Pancreas (tissue), 10 donors: ENCODE data around the gene FYCO1. TPM values are rescaled to one million over a fixed set of nuclear protein-coding genes. Genes with fewer than 3 reads are reported as not detected.
"Not testable (repeated sequence)": the region's sequence is repeated elsewhere in the genome, so short reads cannot be mapped to it uniquely, and the experiment has no call there.

Source experiments
- ATAC-seq, 4 donors: fragments of 200-7000 bp; cut with Tn5 transposase; one replicate each; pipeline versions ENCODE4 v1.8.0 to v1.9.1; 2020; ENCODE audit warnings: mild to moderate bottlenecking in 4 of 4, moderate library complexity in 4 of 4
- DNase-seq, 6 donors: peaks; one replicate each; pipeline ENCODE4 v3.0.0-alpha.2; 2020
- FAIRE-seq: peaks from 2 replicates; lab custom pipeline; 2012; peaks lifted over from hg19 to GRCh38; lab: Jason Lieb, UNC
- H3K27ac ChIP-seq, 4 donors: fragments of 200-600 bp; sonication (generic); 1 replicate in 3 of 4; 2 replicates in 1 of 4; pipeline versions ENCODE4 v1.5.0 to v1.8.0; 2020
- H3K27me3 ChIP-seq, 4 donors: fragments of 200-600 bp; one replicate each; pipeline ENCODE4 v1.8.0; 2021
- H3K36me3 ChIP-seq, 3 donors: fragments of 200-600 bp; sonication (generic) in 1 of 3; one replicate each; pipeline versions ENCODE4 v1.5.0 to v1.8.0; 2020 to 2021
- H3K4me1 ChIP-seq, 3 donors: fragments of 200-600 bp; one replicate each; pipeline ENCODE4 v1.8.0; 2021
- H3K4me3 ChIP-seq, 4 donors: fragments of 200-600 bp; sonication (generic) in 2 of 4; one replicate each; pipeline versions ENCODE4 v1.5.0 to v1.8.0; 2020 to 2021
- H3K9me3 ChIP-seq, 4 donors: fragments of 200-600 bp; one replicate each; pipeline ENCODE4 v1.8.0; 2021
- WGBS, 2 donors: extraction: QIAGEN DNeasy Blood & Tissue Kit; methylation state at CpG; one replicate each; pipeline ENCODE4 v1.1.7; 2013; 5-methylcytosine and 5-hydroxymethylcytosine counted together
- intact Hi-C, 3 donors: fragments of 100-400 bp; cut with DNase I; formaldehyde crosslinking; loops; one replicate each; pipeline versions ENCODE4 v1.11.1 to v1.14.2; 2022
- polyA plus RNA-seq, 2 donors: library from polyadenylated mRNA; stranded (reverse); fragments of 200-250 nt; gene quantifications; one replicate each; pipeline ENCODE4 v1.2.3, GENCODE V29; 2013
- total RNA-seq, 6 donors: library from RNA; stranded (reverse); fragmentation: NEBNext Ultra II Directional in 4 of 6; extraction: Animal tissue kit (Norgen Biotek cat#: 25700) in 4 of 6; gene quantifications; one replicate each; pipeline versions ENCODE4 v1.2.1 to v1.2.4, GENCODE V29; 2021 to 2023
- TF ChIP-seq, protein P1 (sequence below), 4 donors: fragments of 200-600 bp; sonication (generic) in 3 of 4; IDR thresholded peaks; one replicate each; pipeline versions ENCODE4 v1.5.0 to v1.8.0; 2021; ENCODE audit warnings: antibody characterized with exemption in 4 of 4
- donor health status: healthy with polysubstance abuse.
- donor health status: DM: no; HTN: no; CAD: no; lungs with moderate emphysema.
- donor health status: DM: no; HTN: no; CAD: no.
- donor health status: control.
- donor health status: control.
- donor health status: Bipolar disorder and iron deficiency.
- donor health status: DM: yes; HTN: yes; CAD: no.
- donor health status: DM: no; HTN: no; CAD: no.
- donor health status: DM: no; HTN: no; CAD: no.
- donor health status: DM: yes; HTN: yes; CAD: no.

Gene FYCO1
- total RNA-seq = 10 to 100 TPM; 13.0 to 25.1 (median 17.2) TPM
- polyA plus RNA-seq = 10 to 100 TPM in 1 of 2 donors, 1 to 10 TPM in 1; 9.3 to 10.3 TPM

DNA sequence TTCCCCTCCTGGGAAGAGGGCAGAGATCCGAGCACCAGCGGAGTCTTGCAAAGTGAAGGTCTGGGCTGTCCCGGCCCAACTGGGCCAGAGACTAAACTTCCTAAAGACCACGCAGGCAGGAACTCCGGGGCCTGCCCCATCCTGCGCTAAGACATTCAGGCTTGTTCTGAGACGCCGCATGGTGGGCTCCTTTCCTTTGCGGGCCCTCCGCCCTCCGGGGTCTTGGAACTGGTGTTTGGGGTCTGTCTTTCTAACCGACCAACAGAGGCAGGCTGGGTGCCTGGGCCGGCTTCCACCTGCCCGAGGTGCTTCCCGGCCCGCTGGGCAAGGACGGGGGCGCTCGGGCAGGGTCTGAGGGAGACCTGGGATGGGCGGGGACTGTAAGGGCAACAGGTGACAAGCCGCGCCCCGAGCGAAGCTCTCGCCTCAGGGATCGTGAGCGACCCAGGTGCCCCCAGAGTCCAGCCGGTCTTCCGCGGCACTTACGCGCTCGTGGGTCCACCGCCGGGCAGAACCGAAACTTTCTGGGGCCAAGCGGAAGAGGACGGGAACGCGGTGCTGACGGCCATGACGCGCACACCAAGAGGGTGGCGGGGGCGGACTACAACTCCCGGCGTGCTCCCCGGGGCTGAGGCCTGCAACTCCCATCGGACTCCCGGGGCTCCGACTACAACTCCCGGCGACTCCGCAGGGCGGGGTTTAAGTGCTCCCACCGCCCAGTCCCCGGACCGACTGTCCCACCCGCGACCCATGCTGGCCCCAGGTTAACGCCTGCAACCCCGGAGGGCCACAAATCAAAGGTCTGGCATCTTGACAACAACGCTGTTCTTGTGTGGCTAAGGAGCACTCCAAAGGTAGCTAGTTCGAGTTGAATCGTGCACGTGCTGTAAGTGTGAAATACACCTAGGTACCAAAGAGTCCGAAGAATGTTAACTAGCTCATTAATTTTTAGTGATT lies at the start of gene FYCO1:
Gene FYCO1 (minus strand): TSS at position 589 of the 957 bp plus-strand sequence. CDS start 10,914 bp downstream, outside the sequence.
- FAIRE-seq (no peak), ATAC-seq (peak; percentile 96 to 99 (median 98))
- peaks cover 8 to 29% (median 21%) of the 10 kb centered on the region in 3 donors for H3K4me1 ChIP-seq

DNA sequence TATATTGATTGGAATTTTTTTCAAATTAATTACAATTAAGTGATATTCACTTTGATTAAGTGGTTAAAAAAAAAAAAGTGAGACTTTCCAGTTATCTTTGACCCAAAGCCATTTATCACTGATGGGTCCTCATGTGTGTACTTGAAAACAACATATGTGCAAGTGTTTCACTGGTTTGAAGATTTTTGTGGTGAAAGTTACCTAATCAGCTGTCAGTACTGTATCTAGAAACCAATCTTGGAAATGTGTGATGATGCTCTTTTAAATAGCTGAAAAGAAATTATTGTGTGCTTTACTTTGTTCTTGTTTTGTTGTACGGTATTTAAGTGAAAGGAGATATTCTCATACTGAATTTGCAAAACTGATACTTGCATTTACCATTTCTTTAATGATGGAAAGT lies 43.3 kb upstream of the FYCO1 start:
- TF ChIP-seq, protein P1, sequence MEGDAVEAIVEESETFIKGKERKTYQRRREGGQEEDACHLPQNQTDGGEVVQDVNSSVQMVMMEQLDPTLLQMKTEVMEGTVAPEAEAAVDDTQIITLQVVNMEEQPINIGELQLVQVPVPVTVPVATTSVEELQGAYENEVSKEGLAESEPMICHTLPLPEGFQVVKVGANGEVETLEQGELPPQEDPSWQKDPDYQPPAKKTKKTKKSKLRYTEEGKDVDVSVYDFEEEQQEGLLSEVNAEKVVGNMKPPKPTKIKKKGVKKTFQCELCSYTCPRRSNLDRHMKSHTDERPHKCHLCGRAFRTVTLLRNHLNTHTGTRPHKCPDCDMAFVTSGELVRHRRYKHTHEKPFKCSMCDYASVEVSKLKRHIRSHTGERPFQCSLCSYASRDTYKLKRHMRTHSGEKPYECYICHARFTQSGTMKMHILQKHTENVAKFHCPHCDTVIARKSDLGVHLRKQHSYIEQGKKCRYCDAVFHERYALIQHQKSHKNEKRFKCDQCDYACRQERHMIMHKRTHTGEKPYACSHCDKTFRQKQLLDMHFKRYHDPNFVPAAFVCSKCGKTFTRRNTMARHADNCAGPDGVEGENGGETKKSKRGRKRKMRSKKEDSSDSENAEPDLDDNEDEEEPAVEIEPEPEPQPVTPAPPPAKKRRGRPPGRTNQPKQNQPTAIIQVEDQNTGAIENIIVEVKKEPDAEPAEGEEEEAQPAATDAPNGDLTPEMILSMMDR (IDR thresholded peaks at IDR 0.05) = no peak
- intact Hi-C loops = no loop called here
- ATAC-seq (no peak), DNase-seq (no peak), FAIRE-seq (no peak)
- WGBS, 2 donors = 93 to 98% methylated on average over 1 of the region's 1 CpG
- Histone ChIP-seq H3K27ac (no peak overlapping the region), H3K27me3 (no peaks in the 10 kb centered on the region), H3K36me3 (no peaks in the 10 kb centered on the region), H3K9me3 (no peaks in the 10 kb centered on the region), H3K4me1 (no peaks in the 10 kb centered on the region), H3K4me3 (no peak overlapping the region)

More for the DNA sequence above, at the start of gene FYCO1:
- H3K9me3 ChIP-seq = no peaks in the 10 kb centered on the region
- H3K27ac ChIP-seq = peak within 1 kb of the TSS; percentile 54 to 93 (median 89)
- peak; percentile 90 to 97 (median 92) for DNase-seq
- intact Hi-C loops = no loop called here
- no peaks in the 10 kb centered on the region for H3K36me3 ChIP-seq
- WGBS, 2 donors = 1% methylated on average over 63 to 67 of the region's 67 CpGs
- H3K27me3 ChIP-seq = no peaks in the 10 kb centered on the region
- TF ChIP-seq, protein P1 (IDR thresholded peaks at IDR 0.05) = no peak
- H3K4me3 ChIP-seq = peak within 1 kb of the TSS; percentile 77 to 92 (median 84)

DNA sequence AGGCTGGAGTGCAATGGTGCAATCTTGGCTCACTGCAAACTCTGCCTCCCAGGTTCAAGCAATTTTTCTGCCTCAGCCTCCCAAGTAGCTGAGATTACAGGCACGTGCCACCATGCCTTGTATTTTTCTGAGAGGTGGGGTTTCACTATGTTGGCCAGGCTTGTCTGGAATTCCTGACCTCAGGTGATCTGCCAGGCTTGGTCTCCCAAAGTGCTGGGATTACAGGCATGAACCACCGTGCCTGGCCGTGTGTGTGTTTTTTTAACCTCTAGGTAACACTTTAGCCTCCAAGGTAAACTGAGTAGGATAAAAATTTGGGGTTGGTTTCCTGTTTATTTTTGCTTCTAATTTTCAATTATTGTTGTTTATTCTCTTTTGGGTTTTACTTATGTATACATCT lies 42.4 kb upstream of the FYCO1 start:
- H3K4me1 ChIP-seq, FAIRE-seq, DNase-seq, intact Hi-C loops, ATAC-seq, H3K27me3 ChIP-seq, H3K27ac ChIP-seq, H3K36me3 ChIP-seq, H3K9me3 ChIP-seq, H3K4me3 ChIP-seq: not testable (repeated sequence)
- 80 to 87% methylated on average over 3 of the region's 3 CpGs for WGBS, 2 donors

DNA sequence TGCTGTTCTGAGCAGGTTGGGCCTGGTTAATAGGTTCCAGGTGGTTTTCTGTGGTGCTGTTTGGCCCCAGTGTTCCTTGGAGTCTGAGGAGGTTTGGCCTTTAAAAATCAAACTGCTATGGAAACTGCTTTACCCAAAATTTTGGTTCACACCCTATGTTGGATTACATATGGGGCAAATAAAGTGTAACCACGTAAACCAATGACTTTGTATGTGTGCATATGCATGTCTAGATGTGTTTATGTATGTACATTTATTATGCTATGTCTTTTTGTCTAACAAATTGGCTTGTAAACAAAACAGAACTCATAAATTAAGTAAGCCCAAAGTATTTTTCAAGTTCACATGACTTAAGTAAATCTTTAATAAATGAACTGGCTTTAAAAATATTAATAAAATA lies 40.6 kb upstream of the FYCO1 start:
- no peak for FAIRE-seq
- Histone ChIP-seq H3K27ac (no peak overlapping the region), H3K9me3 (no peaks in the 10 kb centered on the region), H3K36me3 (no peaks in the 10 kb centered on the region), H3K4me1 (no peaks in the 10 kb centered on the region), H3K4me3 (no peak overlapping the region), H3K27me3 (no peaks in the 10 kb centered on the region)
- ATAC-seq = no peak
- no peak for DNase-seq
- 82 to 85% methylated on average over 1 of the region's 1 CpG for WGBS, 2 donors
- TF ChIP-seq, protein P1 (IDR thresholded peaks at IDR 0.05) = no peak
- intact Hi-C loops = no loop called here

GRCh38 chr3:46031747-46032146 lies 36.1 kb upstream of the FYCO1 start:
- H3K9me3 ChIP-seq = no peaks in the 10 kb centered on the region
- FAIRE-seq = no peak
- no peaks in the 10 kb centered on the region for H3K27me3 ChIP-seq
- intact Hi-C loops = no loop called here
- no peak overlapping the region for H3K27ac ChIP-seq
- no peaks in the 10 kb centered on the region for H3K36me3 ChIP-seq
- H3K4me3 ChIP-seq = no peak overlapping the region
- DNase-seq = no peak
- TF ChIP-seq, protein P1 (IDR thresholded peaks at IDR 0.05) = no peak
- 93 to 95% methylated on average over 2 of the region's 2 CpGs for whole genome bisulfite sequencing, 2 donors
- no peaks in the 10 kb centered on the region for H3K4me1 ChIP-seq
- no peak for ATAC-seq
